ENCODE data around the gene SHLD1.

DNA sequence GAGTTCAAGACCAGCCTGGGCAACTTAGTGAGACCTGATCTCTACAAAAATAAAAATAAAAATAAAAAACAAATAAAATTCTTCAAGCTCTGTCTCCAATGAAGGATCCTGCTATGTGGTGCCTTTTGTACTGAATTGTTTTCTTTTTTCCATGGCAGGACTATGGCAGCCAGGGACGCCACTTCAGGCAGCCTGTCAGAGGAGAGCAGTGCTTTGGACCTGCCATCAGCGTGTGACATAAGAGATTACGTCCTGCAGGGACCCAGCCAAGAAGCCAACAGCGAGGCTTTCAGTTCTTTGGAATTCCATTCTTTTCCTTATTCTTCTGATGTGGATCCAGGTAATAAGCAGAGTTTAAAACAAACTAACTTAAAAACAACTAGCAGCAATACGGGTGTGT, 22.5 kb downstream of the SHLD1 start:
- no peak for TF ChIP-seq EZH2 (IDR thresholded peaks at IDR 0.05; ENCODE audit: insufficient read depth, poor library complexity, severe bottlenecking)
- no peak for TF ChIP-seq EZH2phosphoT487 (IDR thresholded peaks at IDR 0.05; ENCODE audit: insufficient read depth, low read depth)

Data from GM23248 (cell line).